ENCODE measurements around the gene CNTN4.

Gene CNTN4

GRCh38 chr3:2823031-2823430 lies 724.4 kb downstream of the CNTN4 start:
- DNase-seq, result no peak

DNA sequence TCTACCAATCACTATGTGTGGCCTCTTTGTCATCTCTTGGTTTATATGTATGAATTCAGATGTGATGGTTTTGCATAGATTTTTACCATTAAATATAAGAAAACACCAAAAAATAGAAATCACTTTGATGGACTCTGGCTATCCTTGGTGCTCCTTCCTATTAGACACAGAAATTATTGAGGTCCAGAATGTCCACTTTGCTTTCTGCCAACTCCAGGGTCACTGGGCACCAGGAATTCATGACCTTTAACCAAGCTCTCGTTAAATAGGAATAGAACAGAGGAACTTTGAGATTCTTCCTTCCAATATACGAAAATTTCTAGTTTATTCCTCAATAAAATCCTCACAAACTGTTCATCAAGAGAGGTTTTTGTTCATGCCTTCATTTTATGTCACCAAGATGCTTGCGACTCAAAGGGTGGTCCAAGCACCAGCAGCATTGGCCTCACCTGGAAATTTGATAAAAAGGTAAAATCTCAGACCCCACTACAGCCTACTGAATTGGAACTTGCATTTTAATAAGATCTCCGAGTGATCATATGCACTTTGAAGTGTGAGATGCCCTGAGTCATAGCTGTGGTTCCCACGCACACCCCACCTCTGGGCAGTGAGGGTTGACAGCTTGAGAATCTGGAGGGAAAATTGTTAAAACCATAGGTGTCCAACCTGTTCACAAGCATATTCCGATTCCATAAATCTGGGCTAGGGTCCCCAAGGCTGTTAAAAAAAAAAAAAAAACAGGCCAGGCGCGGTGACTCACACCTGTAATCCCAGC lies 725.0 kb downstream of the CNTN4 start:
- DNase-seq, result no peak

- no peak for DNase-seq
Observed at GRCh38 chr3:2826036-2826435, 727.4 kb downstream of the CNTN4 start.

- no peak for DNase-seq
Observed at GRCh38 chr3:2826453-2826852, 727.8 kb downstream of the CNTN4 start.

DNA sequence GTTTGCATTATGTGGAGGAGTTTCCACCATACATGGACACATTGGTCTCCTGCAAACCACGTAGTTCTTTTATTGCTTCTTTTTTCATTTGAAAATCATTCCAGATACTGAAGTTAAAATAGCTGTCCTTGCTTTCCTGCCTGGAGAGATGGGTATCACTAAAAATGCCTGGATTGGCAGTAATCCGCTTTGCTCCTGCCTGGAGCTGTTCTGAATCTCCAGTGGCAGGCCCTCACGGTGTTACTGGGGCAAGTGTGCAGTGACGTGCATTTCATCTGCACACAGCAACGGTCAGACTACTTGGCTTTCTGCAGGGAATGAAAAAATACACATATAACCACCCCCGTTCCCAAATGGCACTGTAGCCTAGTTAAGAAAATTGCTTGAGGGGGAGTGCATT lies 738.6 kb downstream of the CNTN4 start:
- DNase-seq, result no peak

- DNase-seq, result no peak
Observed at GRCh38 chr3:2837910-2838309, 739.2 kb downstream of the CNTN4 start.

DNA sequence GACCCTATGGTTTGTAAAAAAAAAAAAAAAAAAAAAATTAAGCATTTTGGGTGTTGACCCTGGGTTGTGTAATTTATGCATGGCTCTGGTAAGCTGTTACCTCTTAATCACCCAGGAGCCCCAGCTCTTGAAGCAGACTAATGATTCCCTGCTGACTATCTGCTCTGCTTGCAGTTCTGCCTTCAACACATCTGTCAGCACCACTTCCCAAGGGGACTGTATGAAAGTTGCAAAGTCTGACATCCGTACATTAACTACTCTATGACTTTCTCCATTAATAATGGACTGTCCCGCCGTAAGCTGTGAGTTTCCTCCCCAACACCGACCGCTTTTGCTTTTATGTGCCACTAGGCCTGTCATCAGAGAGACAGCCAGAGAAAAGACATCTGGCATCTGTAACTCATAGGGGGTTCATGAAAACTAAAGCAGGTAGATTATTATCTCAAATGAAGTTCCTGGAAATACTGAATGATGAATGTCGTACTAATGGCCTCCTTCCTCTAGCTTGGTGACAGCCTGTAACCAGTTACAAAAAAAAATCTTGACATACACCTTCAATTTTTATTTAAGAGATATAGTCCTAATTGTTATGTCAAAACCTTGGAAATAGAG lies 740.0 kb downstream of the CNTN4 start:
- no peak for DNase-seq

DNA sequence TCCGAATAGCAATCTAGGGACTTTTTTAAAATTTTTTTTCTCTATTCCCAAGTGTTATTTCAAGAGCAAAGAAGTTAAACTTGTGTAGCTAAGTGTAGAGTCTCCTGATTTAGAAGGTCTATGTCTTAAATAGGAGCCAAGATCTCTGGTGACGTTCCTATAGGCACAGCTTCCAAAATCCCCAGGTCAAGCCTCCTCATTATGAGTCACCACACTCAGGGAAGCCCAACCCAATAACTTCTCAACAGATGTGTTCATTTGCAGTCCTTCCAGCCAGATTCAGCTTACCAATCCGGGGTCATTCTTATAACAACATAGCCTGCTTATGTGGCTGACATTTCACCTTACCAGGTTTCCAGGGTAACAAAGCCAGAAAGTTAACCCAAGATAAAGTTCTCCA lies 741.2 kb downstream of the CNTN4 start:
- no peak for DNase-seq

DNA sequence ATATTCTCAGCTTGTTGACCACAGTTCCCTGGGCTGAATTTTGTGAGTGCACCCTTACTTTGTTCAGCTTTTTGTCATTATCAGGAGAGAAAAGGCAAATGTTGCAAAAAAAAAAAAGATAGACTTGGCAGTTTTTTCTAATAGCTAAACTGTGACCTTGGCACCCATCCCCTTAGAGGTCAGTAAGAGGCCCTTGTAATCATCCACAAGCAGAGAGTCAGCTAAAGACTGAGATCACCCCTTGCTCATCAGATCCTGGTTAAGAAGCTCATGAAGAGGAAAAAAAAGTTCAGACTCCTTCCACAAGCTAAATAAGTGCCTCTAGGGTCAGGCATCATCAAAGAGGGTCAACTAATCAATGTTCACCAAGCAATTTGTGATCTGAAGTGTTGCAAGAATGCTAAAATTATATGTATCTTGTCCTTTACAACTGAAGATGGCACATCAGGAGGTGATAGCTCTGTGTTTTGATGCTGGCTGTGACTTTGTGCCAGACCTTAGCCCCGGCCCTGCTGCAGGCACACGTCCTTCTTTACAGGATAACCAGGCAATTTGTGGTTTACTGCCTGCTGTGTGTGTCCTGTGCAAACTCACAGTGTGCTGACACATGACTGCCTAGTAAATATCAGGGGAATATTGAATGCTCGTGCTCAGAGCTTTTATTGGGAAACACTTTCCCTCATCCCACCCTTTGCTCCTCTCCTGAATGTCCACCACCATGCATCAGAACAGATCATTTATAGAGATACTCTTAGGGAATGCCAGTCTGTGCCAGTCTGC lies 748.6 kb downstream of the CNTN4 start:
- no peak for DNase-seq

DNA sequence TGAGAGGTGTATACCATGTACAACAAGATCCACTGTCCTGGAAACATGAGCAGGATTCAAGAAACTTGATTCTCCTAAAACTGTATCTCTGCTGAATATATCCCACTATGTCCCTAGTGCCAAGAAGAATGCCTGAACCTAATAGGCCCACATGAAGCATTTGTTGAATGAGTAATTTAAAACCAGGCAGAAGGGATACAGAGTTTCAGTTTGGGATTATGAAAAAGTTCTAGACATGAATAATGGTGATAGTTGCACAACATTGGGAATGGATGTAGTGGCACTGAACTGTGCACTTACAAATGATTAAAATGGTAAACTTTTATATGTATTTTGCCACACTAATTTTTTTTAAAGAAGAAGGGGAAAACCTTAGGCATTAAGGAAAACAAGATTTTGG lies 750.4 kb downstream of the CNTN4 start:
- DNase-seq, result no peak

- DNase-seq, result no peak
Observed at GRCh38 chr3:2850701-2851100, 752.0 kb downstream of the CNTN4 start.

DNA sequence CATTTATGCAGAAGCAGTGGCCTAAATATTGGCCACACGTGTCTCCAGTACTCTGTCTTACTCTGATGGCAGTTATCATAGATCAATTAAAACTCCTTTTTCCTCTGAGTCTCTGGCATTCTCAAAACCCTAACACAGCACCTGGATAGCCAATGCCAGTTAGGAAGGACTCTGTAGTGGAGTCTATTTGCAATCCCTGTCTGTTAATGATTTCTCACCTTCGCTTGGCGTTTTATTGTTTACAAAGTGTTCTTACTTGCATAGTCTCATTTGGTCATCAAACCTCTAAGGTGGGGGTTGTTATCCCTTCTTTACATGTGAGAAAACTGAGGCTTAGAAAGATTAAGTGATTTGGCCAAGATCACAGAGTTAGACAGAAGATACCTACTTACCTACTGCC lies 752.7 kb downstream of the CNTN4 start:
- no peak for DNase-seq

GRCh38 chr3:2851835-2852234 lies 753.2 kb downstream of the CNTN4 start:
- no peak for DNase-seq

DNA sequence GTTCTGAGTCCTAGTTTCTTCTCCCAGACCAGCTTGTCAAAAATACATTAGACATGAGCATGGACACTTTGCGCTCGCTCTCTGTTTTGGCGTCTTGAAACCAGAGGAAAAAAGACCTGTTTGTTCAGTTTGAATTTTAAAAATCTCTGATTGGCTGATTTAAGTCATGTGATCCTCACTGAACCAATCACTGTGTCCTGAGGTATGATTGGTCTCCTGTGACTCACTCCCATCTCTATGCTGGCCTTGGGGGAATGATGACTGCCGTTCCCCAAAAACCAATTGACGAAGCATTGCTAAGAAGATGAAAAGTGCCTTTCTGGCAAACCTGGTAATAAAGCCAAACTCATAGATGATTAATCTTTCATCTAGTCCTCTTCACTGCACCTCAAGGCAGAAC lies 755.0 kb downstream of the CNTN4 start:
- no peak for DNase-seq

DNA sequence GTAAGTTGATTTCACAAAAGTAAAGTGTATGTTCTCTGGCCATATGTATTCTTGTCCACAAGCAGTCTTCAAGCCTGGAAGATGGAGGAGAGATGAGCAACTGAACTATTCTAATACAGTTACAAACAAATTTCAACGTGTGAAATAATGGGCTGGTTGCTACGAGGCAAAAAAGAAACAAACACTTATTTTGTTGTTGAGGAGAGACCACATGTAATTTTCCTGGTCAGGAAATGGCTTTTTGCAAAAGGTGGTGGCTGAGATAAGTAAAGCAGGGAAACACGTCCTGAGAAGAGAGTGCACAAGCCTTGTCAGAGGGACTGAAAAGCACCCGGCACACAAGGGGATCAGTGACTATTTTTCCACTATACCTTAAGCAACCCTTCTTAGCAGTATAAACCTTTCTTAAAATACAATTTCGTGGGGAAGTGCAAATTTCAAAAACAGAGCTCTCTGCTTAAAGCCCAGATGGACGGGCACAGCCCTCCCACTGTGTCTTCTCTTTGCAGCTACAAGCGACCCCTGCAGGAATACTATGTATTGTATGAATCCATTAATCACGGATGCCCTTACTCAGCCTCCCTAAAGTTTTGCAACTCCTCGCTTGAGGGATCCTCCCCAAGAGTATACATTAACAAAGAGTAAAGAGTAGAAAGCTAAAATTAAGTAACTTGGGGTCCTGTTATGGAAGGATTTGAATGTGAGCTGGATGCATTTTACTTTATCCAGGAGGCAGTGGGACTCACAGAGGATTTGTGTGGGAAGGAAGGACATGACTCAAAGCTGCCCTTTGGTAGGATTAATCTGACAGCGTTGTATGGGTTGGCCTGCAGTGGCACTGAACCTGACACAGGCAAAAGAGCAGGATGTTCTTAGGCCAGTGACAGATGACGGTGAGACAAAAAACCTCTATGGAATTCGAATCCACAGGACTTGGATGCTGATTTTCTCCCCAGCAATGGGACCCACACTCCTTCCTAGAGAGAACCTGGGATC lies 757.8 kb downstream of the CNTN4 start:
- DNase-seq, result no peak

GRCh38 chr3:2860626-2861025 lies 762.0 kb downstream of the CNTN4 start:
- DNase-seq, result no peak

DNA sequence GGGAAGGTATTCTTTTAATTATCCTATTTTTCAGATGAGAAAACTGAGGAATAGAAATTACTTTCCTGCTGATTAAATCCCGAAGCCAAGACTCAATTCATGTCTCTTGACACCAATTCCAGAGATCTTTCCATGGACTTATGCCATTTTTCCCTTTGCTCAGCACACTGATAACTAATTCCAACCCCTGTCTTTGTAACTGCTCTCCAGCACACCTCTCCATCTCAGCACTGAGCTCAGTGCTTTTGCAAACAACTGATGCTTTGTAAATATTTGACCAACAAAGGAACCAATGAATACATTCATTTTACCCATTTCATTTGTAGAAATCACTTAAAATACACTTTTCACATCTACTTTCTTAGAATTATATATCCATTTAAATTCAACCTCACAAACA lies 762.5 kb downstream of the CNTN4 start:
- DNase-seq, result no peak

GRCh38 chr3:2861920-2862319 lies 763.3 kb downstream of the CNTN4 start:
- no peak for DNase-seq

- no peak for DNase-seq
Observed at GRCh38 chr3:2862366-2862765, 763.7 kb downstream of the CNTN4 start.

GRCh38 chr3:2863127-2863526 lies 764.5 kb downstream of the CNTN4 start:
- DNase-seq, result no peak

DNA sequence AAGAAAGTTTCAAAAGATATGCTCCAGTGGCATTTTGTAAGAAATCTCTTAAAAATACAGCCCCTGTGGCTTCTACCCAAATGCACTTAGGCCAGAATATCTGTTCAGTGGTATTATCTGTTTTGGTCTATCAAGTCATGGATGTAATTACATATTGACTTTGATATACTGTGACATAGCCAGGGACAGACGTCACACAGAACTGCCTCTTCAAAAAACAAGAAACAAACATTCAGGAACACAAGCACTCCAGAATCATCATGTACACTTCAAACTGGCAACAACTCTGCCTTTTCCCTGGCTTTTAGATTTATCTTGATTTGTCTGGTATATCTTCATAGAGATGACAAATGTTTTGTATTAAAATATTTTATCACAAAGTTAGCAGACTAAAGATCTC lies 771.2 kb downstream of the CNTN4 start:
- no peak for DNase-seq

GRCh38 chr3:2870724-2871333 lies 772.2 kb downstream of the CNTN4 start:
- DNase-seq, result no peak

Data from NCI-H2107 (cell line).